NOMO-1 treated with dmso at 0.1 percent for 144 hours (cell line): ENCODE measurements around the gene CTXND1.

ENCODE experiments used
- DNase-seq: peaks from one replicate; lab custom pipeline; 2025; ENCODE audit not compliant: unreplicated experiment; lab: John Stamatoyannopoulos, UW

CTXND1 gene

GRCh38 chr15:80183306-80183705, 68.7 kb downstream of the CTXND1 start:
- DNase-seq: no peak

GRCh38 chr15:80182611-80183261, 69.3 kb downstream of the CTXND1 start:
- no peak for DNase-seq

- no peak for DNase-seq
Measured at GRCh38 chr15:80180986-80181385, 71.0 kb downstream of the CTXND1 start.

GRCh38 chr15:80180468-80180867, 71.5 kb downstream of the CTXND1 start:
- no peak for DNase-seq

GRCh38 chr15:80179935-80180334, 72.1 kb downstream of the CTXND1 start:
- DNase-seq: no peak

GRCh38 chr15:80179025-80179759, 72.8 kb downstream of the CTXND1 start:
- no peak for DNase-seq

- peak; percentile 32 for DNase-seq
Measured at GRCh38 chr15:80177156-80177555, 74.9 kb downstream of the CTXND1 start.

- no peak for DNase-seq
Measured at GRCh38 chr15:80176443-80176842, 75.6 kb downstream of the CTXND1 start.

GRCh38 chr15:80175436-80175835, 76.6 kb downstream of the CTXND1 start:
- DNase-seq: no peak

GRCh38 chr15:80174017-80174746, 77.8 kb downstream of the CTXND1 start:
- DNase-seq: no peak

- DNase-seq: no peak
Measured at GRCh38 chr15:80173022-80173759, 78.8 kb downstream of the CTXND1 start.

GRCh38 chr15:80172401-80172800, 79.6 kb downstream of the CTXND1 start:
- no peak for DNase-seq

- DNase-seq: no peak
Measured at GRCh38 chr15:80171787-80172186, 80.2 kb downstream of the CTXND1 start.

GRCh38 chr15:80170596-80170995, 81.4 kb downstream of the CTXND1 start:
- no peak for DNase-seq

GRCh38 chr15:80169768-80170357, 82.2 kb downstream of the CTXND1 start:
- no peak for DNase-seq

- no peak for DNase-seq
Measured at GRCh38 chr15:80168421-80168820, 83.6 kb downstream of the CTXND1 start.

GRCh38 chr15:80167936-80168335, 84.1 kb downstream of the CTXND1 start:
- DNase-seq: no peak

GRCh38 chr15:80163897-80164296, 88.1 kb downstream of the CTXND1 start:
- DNase-seq: no peak

GRCh38 chr15:80163217-80163616, 88.8 kb downstream of the CTXND1 start:
- DNase-seq: no peak

GRCh38 chr15:80162059-80162554, 89.9 kb downstream of the CTXND1 start:
- no peak for DNase-seq
